ENCODE data around the gene OBSCN. TPM values are rescaled to one million over a fixed set of nuclear protein-coding genes. Genes with fewer than 3 reads are reported as not detected.

Gene OBSCN
- total RNA-seq, 1 donor from 2014 or later, result 17.5 TPM

DNA sequence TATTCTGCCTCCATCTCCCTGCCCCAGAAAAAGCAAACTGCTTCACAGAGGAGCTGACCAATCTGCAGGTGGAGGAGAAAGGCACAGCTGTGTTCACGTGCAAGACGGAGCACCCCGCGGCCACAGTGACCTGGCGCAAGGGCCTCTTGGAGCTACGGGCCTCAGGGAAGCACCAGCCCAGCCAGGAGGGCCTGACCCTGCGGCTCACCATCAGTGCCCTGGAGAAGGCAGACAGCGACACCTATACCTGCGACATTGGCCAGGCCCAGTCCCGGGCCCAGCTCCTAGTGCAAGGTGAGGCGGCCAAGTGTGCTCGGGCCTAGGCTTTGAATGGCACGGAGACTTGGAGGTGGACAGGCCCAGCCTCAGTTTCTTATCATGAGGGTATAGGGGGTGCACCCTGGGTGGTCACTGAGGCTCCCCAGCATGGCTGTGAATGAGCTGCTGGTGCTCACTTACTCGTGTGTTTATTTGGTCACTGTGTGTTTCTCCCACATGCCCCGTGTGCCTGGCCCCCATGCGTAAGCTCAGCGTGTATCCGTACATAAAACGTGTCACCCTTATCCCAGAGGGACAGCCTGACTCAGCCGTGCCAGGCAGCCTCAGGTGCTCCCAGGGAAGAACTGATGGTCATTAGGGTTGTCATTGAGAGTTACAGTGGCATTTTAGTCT lies 75.8 kb downstream of the OBSCN start:
- TF ChIP-seq EZH2 (IDR thresholded peaks at IDR 0.05; ENCODE audit: insufficient read depth, low read length), result no peak
- TF ChIP-seq, protein P1, sequence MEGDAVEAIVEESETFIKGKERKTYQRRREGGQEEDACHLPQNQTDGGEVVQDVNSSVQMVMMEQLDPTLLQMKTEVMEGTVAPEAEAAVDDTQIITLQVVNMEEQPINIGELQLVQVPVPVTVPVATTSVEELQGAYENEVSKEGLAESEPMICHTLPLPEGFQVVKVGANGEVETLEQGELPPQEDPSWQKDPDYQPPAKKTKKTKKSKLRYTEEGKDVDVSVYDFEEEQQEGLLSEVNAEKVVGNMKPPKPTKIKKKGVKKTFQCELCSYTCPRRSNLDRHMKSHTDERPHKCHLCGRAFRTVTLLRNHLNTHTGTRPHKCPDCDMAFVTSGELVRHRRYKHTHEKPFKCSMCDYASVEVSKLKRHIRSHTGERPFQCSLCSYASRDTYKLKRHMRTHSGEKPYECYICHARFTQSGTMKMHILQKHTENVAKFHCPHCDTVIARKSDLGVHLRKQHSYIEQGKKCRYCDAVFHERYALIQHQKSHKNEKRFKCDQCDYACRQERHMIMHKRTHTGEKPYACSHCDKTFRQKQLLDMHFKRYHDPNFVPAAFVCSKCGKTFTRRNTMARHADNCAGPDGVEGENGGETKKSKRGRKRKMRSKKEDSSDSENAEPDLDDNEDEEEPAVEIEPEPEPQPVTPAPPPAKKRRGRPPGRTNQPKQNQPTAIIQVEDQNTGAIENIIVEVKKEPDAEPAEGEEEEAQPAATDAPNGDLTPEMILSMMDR (IDR thresholded peaks at IDR 0.05; ENCODE audit: insufficient read depth, low read depth, low read length), result no peak
- Histone ChIP-seq H3K4me3 (ENCODE audit: insufficient read depth, low read depth, low read length) (no peak overlapping the region), H3K9ac (ENCODE audit: low read length) (no peak overlapping the region), H3K4me2 (ENCODE audit: low read length) (no peak overlapping the region), H3K4me1 (ENCODE audit: insufficient read depth, low read length) (no peaks in the 10 kb centered on the region), H3K9me3 (ENCODE audit: insufficient read depth, low read depth, low read length) (no peaks in the 10 kb centered on the region), H3K36me3 (ENCODE audit: insufficient read depth, low read length) (no peaks in the 10 kb centered on the region), H3K27ac (ENCODE audit: low read depth, low read length) (no peak overlapping the region), H3K79me2 (ENCODE audit: insufficient read depth, low read length) (no peaks in the 10 kb centered on the region), H2AFZ (ENCODE audit: low read depth, low read length) (no peak overlapping the region), H3K27me3 (ENCODE audit: insufficient read depth, low read length) (no peaks in the 10 kb centered on the region), H4K20me1 (ENCODE audit: insufficient read depth, low read length) (no peaks in the 10 kb centered on the region)
- no peak for FAIRE-seq
- peaks cover 19% of the 10 kb centered on the region for H3K36me3 Mint-ChIP-seq (ENCODE audit: low read depth, unreplicated experiment)
- no peak overlapping the region for H3K27ac Mint-ChIP-seq (ENCODE audit: unreplicated experiment)
- no peak overlapping the region for H3K4me3 Mint-ChIP-seq (ENCODE audit: unreplicated experiment)
- no peaks in the 10 kb centered on the region for H3K27me3 Mint-ChIP-seq (ENCODE audit: low read depth, unreplicated experiment)
- no peaks in the 10 kb centered on the region for H3K9me3 Mint-ChIP-seq (ENCODE audit: unreplicated experiment)
- no peak for DNase-seq (ENCODE audit: low read depth)
- peaks cover 3% of the 10 kb centered on the region for H3K4me1 Mint-ChIP-seq (ENCODE audit: low read depth, unreplicated experiment)

DNA sequence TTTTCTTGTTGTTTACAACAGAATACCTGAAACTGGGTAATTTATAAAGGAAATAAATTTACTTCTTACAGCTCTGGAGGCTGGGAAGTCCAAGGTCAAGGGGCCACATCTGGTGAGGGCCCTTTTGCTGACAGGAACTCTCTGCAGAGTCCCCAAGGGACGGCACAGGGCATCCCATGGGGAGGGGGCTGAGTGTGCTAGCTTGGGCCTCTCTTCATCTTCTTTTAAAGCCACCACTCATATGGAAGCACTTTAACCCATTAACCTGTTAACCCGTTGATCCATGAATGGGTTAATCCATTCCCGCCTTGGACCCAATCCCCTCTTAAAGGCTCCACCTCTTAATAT lies 76.3 kb downstream of the OBSCN start:
- H3K4me1 ChIP-seq (ENCODE audit: insufficient read depth, low read length), result no peaks in the 10 kb centered on the region
- no peak overlapping the region for H2AFZ ChIP-seq (ENCODE audit: low read depth, low read length)
- TF ChIP-seq EZH2 (IDR thresholded peaks at IDR 0.05; ENCODE audit: insufficient read depth, low read length), result no peak
- TF ChIP-seq, protein P1 (IDR thresholded peaks at IDR 0.05; ENCODE audit: insufficient read depth, low read depth, low read length), result no peak
- H4K20me1 ChIP-seq (ENCODE audit: insufficient read depth, low read length), result no peaks in the 10 kb centered on the region
- Mint-ChIP-seq H3K4me1 (ENCODE audit: low read depth, unreplicated experiment) (peaks cover 3% of the 10 kb centered on the region), H3K36me3 (ENCODE audit: low read depth, unreplicated experiment) (peaks cover 23% of the 10 kb centered on the region), H3K9me3 (ENCODE audit: unreplicated experiment) (no peaks in the 10 kb centered on the region), H3K27ac (ENCODE audit: unreplicated experiment) (no peak overlapping the region), H3K4me3 (ENCODE audit: unreplicated experiment) (no peak overlapping the region), H3K27me3 (ENCODE audit: low read depth, unreplicated experiment) (no peaks in the 10 kb centered on the region)
- H3K79me2 ChIP-seq (ENCODE audit: insufficient read depth, low read length), result no peaks in the 10 kb centered on the region
- no peak overlapping the region for H3K4me3 ChIP-seq (ENCODE audit: insufficient read depth, low read depth, low read length)
- H3K9me3 ChIP-seq (ENCODE audit: insufficient read depth, low read depth, low read length), result no peaks in the 10 kb centered on the region
- H3K9ac ChIP-seq (ENCODE audit: low read length), result no peak overlapping the region
- H3K36me3 ChIP-seq (ENCODE audit: insufficient read depth, low read length), result no peaks in the 10 kb centered on the region
- DNase-seq (ENCODE audit: low read depth) (no peak), FAIRE-seq (no peak)
- no peaks in the 10 kb centered on the region for H3K27me3 ChIP-seq (ENCODE audit: insufficient read depth, low read length)
- H3K4me2 ChIP-seq (ENCODE audit: low read length), result no peak overlapping the region
- no peak overlapping the region for H3K27ac ChIP-seq (ENCODE audit: low read depth, low read length)

DNA sequence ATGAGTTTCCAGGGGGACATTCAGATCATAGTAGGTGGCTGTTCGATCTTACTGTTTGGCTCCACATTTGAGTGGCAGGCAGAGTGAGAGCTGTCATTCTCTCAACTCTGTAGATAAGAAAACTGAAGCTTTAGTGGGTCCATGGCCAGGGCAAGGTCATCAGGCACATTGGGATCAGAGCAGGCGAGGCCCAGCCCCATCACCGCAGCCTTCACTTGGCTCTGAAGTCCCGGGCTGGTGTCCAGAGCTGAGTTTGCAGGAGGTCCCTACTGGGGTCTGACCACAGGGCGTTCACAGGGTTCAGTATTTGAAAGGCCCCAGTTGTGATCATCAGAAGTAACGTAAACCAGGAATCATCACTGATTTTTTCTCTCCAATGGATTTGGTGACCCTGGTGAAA lies 76.7 kb downstream of the OBSCN start:
- Histone ChIP-seq H3K36me3 (ENCODE audit: insufficient read depth, low read length) (no peaks in the 10 kb centered on the region), H4K20me1 (ENCODE audit: insufficient read depth, low read length) (no peaks in the 10 kb centered on the region), H3K27me3 (ENCODE audit: insufficient read depth, low read length) (no peaks in the 10 kb centered on the region), H3K27ac (ENCODE audit: low read depth, low read length) (no peak overlapping the region), H3K4me2 (ENCODE audit: low read length) (no peak overlapping the region), H3K4me3 (ENCODE audit: insufficient read depth, low read depth, low read length) (no peak overlapping the region), H2AFZ (ENCODE audit: low read depth, low read length) (no peak overlapping the region), H3K9me3 (ENCODE audit: insufficient read depth, low read depth, low read length) (no peaks in the 10 kb centered on the region), H3K4me1 (ENCODE audit: insufficient read depth, low read length) (no peaks in the 10 kb centered on the region), H3K79me2 (ENCODE audit: insufficient read depth, low read length) (no peaks in the 10 kb centered on the region), H3K9ac (ENCODE audit: low read length) (no peak overlapping the region)
- FAIRE-seq, result no peak
- Mint-ChIP-seq H3K4me1 (ENCODE audit: low read depth, unreplicated experiment) (peaks cover 3% of the 10 kb centered on the region), H3K9me3 (ENCODE audit: unreplicated experiment) (no peaks in the 10 kb centered on the region), H3K36me3 (ENCODE audit: low read depth, unreplicated experiment) (peaks cover 23% of the 10 kb centered on the region), H3K27ac (ENCODE audit: unreplicated experiment) (no peak overlapping the region), H3K4me3 (ENCODE audit: unreplicated experiment) (no peak overlapping the region), H3K27me3 (ENCODE audit: low read depth, unreplicated experiment) (no peaks in the 10 kb centered on the region)
- TF ChIP-seq EZH2 (IDR thresholded peaks at IDR 0.05; ENCODE audit: insufficient read depth, low read length), result no peak
- TF ChIP-seq, protein P1 (IDR thresholded peaks at IDR 0.05; ENCODE audit: insufficient read depth, low read depth, low read length), result no peak
- DNase-seq (ENCODE audit: low read depth), result no peak
